ENCODE data around the gene MYL5.

DNA sequence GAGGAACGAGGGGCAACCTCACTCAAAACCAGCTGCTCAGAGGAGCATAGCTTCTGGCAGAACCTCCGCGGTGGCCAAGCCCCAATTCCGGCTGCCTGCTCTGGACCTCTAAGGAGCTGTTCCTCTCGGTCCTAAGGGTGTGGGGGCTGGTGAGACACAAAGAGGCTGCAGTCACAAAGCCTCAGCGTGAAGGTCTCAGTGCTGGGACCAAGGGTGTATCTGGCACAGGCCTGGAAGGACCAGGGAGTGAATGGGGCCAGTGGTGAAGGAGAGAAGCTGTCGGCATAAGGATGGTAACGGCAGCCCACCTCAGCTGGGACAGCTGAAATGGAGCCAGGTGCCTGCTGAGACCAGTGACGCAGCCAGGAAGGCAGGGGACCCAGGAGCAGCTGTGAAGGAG is 43.7 kb upstream of the MYL5 start:
- TF ChIP-seq CTCF (IDR thresholded peaks at IDR 0.05) (no peak), POLR2A (IDR thresholded peaks at IDR 0.05) (no peak)
